Activated CD8-positive, alpha-beta memory T cell treated with anti-CD3 and anti-CD28 coated beads, Interleukin-2, amount 50 U/mL, for 4 hours (primary cell): ENCODE measurements around the gene STK36.

Experiments used
- DNase-seq: peaks from one replicate; pipeline ENCODE4 v3.0.0-alpha.2; 2020

The STK36 gene

GRCh38 chr2:218748741-218749441, 77.0 kb downstream of the STK36 start:
- DNase-seq = no peak
